GM19455 (cell line): ENCODE data around the gene PFN1.
"Not testable (repeated sequence)": the region's sequence is repeated elsewhere in the genome, so short reads cannot be mapped to it uniquely, and the experiment has no call there.

Experiments
- ATAC-seq: cut with Tn5 transposase; IDR thresholded peaks from one replicate; pipeline ENCODE4 v1.9.1; 2021; ENCODE audit not compliant: unreplicated experiment

PFN1 gene

DNA sequence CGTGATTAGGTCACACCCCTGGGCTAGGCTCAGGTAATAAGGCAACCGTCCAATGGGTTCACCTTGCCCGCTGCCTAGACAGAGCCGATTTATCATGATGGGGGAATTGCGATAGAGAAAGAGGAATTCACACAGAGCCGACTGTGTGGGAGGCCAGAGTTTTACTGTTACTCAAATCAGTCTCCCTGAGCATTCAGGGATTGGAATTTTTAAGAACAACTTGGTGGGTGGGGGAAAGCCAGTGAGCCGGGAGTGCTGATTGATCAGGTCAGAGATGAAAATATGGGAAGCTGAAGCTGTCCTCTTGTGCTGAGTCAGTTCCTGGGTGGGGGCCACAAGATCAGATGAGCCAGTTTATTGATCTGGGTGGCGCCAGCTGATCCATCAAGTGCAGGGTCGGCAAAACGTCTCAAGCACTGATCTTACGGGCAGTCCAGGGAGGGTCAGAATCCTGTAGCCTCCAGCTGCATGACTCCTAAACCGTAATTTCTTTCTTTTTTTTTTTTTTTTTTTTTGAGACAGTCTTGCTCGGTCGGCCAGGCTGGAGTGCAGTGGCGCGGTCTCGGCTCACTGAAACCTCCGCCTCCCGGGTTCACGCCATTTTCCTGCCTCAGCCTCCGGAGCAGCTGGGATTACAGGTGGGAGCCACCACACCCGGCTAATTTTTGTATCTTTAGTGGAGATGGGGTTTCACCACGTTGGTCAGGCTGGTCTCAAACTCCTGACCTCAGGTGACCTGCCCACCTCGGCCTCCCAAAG is 21.6 kb downstream of the PFN1 start:
- not testable (repeated sequence) for ATAC-seq

DNA sequence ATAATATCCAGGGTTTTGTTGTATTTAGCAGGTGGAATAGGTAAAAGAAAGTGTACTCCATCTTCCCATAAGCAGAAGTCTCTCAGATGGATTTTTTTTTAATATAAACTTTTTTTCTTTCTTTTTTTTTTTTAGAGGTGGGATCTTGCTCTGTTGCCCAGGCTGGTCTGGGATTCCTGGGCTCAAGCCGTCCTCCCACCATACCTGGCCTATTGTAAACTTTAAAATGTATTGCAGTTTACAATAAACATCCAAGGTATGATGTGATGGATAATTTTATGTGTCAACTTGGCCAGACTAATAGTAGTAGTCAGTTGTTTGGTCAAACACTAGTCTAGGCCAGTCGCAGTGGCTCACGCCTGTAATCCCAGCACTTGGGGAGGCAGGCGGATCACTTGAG is 27.0 kb downstream of the PFN1 start:
- no peak for ATAC-seq

DNA sequence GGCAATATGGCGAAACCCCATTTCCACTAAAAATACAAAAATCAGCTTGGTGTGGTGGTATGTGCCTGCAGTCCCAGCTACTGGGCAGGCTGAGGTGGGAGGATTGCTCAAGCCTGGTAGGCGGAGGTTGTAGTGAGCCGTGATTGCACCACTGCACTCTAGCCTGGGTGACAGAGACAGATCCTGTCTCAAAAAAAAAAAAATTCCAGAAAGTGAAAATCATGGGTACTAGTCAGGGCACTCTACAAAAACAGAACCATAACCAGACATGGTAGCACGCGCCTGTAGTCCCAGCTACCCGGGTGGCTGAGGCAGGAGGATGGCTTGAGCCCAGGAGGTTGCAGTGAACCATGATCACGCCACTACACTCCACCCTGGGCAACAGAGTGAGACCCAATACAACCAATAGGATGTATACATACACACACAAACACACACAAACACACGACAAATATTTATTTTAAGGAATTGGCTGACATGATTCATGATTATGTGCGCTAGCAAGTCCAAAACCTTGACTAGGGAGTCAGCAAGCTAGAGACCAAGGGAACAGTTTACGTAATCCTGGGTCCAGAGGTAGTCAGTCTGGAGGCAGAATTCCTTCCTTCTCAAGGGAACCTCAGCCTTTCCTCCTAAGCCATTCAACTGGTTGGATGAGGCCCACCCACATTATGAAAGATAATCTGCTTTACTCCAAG is 27.8 kb downstream of the PFN1 start:
- no peak for ATAC-seq

DNA sequence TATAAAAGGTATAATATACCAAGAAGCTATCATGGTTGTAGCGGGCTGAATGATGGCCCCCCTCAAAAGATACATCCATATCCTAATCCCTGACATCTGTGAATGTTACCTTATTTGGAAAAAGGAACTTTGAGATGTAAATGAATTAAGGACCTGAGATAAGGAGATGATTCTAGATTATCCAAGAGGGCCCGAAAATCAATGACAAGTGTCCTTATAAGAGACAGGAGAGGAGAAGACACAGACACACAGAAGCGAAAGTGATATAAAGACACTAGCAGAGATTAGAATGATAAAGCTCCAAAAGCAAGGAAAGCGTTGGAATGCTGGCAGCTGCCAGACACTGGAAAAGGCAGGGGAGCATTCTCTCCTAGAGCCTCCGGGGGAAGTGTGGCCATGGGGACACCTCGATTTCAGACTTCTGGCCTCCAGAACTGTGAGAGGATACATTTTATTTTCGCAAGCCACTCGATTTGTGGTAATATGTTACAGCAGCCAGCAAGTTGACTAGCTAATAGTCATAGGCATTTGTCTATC is 28.8 kb downstream of the PFN1 start:
- no peak for ATAC-seq

DNA sequence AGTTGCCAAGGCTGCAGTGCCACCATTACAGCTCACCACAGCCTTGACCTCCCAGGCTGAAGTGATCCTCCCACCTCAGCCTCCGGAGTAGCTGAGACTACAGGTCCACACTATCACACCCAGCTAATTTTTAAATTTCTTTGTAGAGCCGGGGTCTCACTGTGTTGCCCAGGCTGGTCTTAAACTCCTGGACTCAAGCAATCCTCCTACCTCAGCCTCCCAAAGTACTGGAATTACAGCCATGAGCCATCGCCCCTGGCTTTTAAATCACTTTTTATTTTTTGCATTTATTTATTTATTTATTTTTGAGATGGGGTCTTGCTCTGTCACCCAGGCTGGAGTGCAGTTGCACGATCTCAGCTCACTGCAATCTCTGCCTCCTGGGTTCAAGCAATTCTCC is 33.8 kb downstream of the PFN1 start:
- ATAC-seq: not testable (repeated sequence)

DNA sequence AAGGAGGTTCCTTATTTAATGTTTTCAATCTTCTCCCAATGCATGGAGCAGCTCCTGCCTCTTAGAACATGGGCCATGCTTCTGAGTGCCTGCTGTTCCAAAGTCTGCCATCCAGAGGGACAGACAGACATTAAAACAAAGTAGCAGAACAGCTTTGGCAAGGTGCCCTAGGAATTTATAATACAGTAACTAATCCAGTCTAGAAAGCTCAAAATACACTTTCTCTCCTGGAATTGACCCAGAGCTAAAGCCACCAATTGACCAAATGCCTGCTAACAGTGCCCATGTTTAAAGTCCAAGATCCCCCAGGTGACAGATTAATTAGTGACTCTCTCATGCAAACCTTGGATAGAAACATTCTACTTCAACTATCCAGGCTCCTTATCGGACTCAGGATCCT is 34.3 kb downstream of the PFN1 start:
- ATAC-seq: no peak

DNA sequence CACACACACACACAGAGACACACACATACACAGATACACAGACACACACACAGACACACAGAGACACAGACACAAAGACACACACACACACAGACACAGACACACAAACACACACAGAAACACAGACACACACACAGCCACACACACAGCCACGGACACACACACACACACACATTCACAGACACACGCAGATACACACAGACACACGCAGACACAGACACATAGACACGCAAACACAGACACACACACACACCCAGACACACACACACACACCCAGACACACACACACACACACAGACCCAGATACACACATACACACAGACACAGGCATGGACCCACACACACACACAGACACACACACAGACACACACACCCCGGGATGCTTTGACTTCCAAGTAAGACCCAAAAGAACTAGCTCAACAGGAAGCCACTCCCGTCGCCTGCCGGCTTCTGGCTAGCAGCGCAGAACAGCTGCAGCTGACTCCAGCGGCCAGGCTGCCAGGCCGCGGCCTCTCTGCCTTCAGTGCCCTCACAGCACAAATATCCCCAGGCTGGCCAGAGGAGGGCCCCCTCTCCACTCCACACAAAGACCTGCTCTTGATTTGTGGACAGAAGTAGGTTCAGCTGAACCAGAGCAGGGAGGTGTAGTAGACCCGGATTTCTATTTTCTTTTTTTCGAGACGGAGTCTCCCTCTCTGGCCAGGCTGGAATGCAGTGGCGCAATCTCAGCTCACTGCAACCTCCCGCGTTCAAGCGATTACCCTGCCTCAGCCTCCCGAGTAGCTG is 39.4 kb downstream of the PFN1 start:
- ATAC-seq: no peak

DNA sequence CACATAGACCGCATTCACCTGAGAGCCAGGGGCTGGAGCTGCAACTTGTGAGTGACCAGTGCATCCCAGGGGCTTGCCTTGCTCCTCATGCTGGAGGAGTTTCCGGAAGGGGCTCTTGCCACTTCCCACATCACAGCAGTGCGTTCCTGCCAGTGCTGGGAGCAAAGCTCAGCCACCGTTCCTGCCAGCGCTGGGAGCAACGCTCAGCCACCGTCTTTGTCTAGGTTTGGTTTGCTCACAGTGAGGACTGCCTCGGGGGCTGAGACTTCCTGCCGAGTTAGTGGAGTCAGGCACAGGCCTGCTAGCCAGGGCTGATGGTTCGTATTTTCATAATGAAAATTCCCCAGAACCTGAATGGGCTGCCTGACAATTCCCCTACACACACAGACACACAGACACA is 40.0 kb downstream of the PFN1 start:
- ATAC-seq: no peak

DNA sequence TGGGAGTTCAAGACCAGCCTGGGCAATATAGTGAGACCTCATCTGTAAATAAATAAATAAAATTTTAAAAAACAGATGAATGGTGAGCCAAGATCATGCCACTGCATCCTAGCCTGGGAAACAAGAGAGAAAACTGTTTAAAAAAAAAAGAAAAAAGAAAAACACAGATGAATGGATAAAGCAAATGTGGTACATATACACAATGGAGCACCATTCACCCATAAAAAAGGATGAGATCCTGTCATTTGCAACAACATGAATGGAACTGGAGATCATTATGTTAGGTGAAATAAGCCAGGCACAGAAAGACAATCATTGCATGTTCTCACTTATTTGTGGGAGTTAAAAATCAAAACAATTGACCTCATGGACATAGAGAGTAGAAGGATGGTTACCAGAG is 41.7 kb downstream of the PFN1 start:
- ATAC-seq: not testable (repeated sequence)

DNA sequence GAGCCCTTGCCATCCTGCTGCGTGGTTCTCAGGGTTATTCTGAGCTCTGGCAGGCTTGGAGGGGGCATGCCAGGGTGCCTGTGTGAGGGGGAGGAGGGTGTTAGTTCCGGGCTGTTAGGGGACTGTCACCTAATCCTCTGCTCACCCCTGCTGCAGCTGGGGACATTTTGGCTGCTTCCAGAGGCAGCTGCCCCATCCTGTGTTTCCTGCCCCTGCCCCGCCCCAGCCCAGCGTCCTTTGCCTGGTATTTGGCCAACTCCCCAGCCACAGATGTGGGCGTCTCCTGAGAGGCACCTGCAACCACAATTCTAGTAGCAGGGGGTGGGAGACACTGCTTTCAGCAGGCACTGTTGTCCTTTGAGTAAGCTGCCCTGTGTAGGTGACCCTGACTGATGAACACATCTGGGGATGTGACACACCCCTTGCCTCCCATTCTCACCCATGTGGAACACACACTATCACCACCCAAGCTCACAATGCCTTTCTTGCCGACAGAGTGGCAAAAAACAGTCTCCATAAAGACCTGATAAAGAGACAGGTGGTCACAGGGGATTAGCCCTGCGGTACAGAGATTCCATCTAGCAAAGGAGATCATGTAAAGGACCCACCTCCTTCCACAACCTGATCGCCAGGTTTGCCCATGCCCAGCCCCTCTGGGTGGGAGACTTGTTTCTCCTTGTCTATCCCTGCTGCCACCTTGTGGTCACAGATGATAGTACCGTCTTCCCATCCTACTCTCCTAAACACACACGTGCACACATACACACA is 45.1 kb downstream of the PFN1 start, which contains the start of gene CHRNE:
Gene CHRNE, minus strand, starts transcription at position 48 of the 768 bp plus-strand sequence. Its CDS starts 35 bp downstream, at position 13.
- no peak for ATAC-seq

DNA sequence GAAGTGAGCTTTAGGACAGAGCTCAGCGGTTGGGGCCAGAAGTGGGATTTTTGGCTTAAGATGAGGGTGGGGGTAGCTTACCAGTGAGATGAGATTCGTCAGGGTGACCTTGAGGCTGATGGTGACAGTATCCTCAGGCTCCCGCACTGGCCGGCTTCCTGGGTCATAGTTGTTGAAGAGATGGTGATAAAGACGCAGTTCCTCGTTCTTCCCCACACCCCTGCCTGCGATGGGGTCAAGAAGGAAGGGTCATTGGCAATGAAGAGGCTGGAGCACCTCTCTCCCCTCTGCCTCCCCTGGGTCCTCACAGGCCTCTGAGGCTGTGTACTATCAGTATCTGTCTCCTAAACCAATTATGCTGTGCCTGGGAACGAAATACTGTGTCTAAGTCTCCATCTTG is 45.8 kb downstream of the PFN1 start:
- ATAC-seq: no peak

DNA sequence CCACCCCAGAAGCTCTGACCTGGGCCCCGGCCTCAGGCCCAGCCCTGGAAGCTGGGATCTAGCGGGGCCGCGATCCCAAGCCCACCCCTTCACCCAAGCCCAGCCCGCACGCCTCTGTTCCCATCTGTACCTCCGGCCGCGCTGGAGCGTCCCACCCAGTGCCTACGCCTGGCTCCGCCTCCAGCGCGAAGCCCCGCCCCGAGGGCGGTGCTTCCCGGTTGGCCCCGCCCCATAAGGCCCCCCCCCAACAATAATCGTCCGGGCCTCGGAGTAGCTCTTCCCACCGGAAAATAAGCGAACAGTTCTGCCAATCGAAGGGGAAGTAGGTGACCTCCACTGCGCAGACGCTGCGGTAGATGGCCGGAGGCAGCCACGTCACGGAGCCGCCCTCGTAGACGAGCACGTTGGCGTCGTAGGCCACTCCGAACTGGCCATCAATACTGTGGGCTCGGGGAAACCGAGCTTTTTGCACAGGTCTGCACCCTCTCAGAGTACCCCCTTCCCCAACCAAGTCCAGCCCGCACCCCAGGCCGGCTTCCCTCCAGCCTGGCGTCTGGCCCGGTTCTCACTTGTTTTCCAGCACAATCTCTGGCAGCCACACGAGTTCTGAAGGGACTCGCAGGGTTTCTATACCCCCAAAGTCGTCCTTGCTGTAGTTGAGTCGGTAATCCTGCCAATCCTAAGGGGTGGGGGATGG is 46.5 kb downstream of the PFN1 start:
- ATAC-seq: no peak

DNA sequence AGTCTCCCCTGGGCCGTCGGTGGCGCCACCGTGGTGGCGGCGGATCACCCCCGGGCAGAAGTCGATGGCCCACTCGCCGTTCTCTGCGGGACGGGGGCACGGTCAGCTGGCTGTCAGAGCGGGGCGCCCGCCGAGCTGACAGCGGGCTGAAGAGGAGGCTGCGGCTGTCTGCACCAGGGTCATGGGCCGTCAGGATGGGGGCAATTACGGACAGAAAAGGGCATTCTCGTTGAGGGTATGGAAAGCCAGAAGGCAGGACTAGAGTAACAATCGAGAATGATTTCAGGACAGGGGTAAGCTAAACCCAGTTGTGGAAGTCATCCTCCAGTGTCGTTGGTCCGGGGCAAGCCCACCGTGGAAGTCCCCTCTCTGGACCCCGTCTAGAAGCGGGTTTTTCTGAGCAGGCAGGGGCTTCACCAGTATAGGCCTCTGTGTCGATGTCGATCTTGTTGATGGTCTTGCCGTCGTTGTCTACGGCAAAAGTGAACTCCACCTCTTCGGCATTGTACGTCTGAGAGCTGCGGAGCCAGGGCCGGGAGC is 47.2 kb downstream of the PFN1 start:
- no peak for ATAC-seq

DNA sequence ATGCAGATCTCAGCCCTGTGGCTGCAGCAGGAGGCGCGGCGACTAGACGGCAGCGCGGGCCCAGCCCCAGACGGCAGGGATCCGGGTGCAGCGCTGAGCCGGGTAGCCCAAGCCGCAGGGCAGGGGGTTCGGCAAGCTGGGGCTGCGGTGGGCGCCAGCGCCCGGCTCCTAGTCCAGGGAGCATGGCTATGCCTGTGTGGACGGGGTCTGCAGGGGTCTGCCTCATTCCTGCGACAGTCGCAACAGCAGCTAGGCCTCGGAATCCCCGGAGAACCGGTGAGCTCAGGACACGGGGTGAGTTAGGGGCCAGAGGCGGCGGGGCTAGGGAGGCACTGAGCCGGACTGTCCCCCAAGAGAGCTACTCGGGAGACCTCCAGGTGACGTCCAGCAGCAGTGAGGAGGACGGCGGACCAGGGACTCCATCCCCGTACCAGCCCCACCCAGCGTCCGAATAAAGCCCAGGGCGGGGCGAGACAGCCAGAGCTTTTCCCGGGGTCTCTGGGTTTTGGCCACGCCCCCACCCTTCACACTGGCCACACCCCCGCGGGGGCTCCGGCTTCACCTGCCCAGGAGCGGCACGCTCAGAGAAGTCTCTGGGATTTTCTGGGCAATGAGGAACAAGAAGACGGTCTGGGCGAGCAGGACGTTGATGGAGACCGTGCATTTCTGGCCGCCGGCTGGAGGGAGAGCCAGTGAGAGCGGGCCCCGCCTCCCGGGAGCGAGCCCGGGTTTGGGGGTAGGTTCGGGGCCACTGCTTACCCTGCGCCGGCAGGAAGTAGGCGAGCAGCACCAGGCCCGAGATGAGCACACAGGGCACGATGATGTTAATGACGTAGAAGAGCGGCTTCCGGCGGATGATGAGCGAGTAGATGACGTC is 47.9 kb downstream of the PFN1 start:
- ATAC-seq: no peak

DNA sequence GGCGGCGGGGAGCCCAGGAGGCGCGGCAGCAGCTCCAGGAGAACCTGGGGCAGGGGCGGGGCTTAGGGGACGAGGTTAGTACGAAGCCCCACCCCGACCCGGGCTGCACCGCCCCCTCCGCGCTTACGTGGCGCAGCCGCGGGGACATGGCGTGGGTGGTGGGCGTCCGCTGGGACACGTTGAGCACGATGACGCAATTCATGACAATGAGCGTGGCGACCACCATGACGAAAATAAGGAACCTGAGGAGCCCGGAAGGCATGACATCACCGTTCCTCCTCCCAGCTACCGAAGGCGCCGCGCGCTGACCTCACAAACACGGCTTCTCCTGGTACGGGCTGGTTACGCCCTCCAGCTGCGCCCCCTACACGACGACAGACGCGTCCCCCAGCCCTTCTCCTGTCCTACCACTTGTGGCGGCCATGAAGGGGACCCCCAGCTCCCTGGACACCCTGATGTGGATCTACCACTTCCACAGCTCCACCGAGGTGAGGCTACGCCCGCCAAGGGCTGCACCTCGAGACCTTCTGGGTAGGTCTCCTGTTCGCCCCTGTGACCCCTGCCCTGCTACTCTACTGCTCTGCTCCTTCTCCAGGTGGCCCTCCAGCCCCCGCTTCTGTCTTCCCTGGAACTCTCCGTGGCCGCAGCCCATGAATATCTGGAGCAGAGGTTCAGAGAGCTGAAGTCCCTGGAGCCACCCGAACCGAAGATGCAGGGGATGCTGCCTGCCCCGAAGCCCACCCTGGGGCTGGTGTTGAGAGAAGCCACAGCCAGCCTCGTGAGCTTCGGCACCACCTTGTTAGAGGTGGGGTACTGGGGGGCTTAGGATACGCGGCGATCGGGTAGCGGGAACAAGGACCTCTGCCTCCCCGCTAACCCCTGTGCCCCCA is 48.7 kb downstream of the PFN1 start, which contains the start of gene C17orf107:
Gene C17orf107, plus strand, starts transcription at position 196 of the 890 bp plus-strand sequence. Its CDS starts 227 bp downstream, at position 423.
- peak; percentile 51 for ATAC-seq

DNA sequence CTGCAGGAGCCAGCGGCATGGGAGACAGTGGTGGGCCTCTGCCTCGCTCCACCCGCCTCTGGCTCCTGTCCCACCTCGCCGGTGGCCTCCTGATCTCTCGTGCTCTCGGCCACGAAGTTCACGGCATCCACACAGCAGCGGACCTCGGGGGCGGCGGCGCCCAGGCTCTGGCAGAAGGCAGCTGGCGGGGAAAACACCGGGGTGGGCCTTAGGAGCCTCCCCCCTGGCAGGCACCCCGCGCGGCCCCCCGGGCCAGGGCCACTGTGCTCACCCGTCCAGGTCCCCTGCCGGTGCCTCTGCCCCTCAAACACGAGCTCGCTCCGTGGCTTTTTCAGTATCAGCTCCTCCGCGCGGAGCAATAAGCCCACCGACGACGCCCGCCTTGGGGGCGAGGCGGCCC is 49.4 kb downstream of the PFN1 start:
- ATAC-seq: peak; percentile 11

DNA sequence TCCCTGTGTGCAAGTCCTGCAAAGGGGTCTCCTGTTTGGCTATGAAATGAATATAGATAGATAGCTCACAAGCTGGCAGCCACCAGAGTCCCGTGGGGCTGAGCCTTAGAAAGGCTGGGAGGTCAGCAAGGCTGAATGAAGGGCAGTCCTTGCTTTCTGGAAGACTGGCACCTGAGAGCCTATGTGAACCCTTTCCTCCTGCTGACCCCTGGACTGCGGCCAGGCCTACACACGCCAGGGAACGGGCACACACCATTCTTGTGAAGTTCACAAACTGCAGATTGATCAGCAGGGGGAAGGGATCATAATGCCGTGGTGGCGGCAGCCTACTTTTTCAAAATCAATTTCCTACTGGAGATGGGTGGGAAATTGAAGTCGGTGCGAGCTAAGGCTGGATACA is 50.0 kb downstream of the PFN1 start:
- no peak for ATAC-seq

DNA sequence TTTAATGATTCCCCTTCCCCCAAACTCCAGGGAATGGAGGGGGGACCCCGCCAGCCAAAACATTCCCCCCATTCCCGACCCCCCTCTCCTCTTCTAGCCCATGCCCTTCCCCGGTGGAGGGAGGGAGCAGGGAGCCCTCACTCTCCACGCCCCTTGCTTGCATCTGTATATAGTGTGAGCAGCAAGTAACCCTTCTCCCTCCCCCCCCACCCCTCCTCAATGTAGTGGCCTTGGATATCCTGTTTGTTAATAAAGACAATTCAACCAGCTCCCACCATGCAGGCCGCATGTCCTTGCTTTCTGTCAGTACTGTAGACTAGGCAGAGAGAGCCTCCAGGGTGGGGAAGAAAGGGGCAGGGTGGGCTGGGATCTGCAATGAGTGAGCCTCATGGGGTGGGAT is 50.5 kb downstream of the PFN1 start:
- ATAC-seq: no peak
